ENCODE measurements around the gene LRRC8B. TPM values are rescaled to one million over a fixed set of nuclear protein-coding genes. Genes with fewer than 3 reads are reported as not detected.
"Not testable (repeated sequence)": the region's sequence is repeated elsewhere in the genome, so short reads cannot be mapped to it uniquely, and the experiment has no call there.

The LRRC8B gene
- total RNA-seq, 5 donors from 2014 or later (not counting 1 experiment from before 2014, with no cell fraction given), result 13.3 to 17.6 (median 14.9) TPM

DNA sequence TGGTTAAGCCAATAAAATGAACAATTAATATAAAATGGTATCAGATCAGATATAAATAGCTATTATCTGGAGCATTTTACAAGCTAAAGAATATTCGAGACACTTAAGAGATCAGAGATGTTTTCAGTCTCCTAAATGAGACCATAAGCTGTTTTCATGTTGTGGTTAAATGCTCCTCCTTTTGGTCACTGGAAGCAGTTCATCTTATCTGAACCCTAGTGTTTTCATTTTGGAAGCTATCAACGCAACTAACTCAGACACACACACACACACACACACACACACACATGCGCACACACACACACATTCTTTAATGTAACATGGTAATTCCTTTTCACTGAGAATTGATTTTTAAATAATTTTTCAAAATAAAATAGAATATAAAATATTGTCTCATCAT, 98.3 kb downstream of the LRRC8B start:
- Histone ChIP-seq H3K36me3 (ENCODE audit: control insufficient read depth in 2 of 2, extremely low read depth in 1 of 2, insufficient read depth in 1 of 2, low read length in 1 of 2) (peaks cover 0 to 10% of the 10 kb centered on the region in 2 donors), H3K9me3 (no peaks in the 10 kb centered on the region), H3K27me3 (replicated peaks in 1 of 2; ENCODE audit: control insufficient read depth in 2 of 2, extremely low read depth in 1 of 2, insufficient read depth in 2 of 2, low read length in 1 of 2) (no peaks in the 10 kb centered on the region), H3K27ac (ENCODE audit: low read length) (no peak overlapping the region), H3K4me3 (ENCODE audit: control insufficient read depth in 1 of 2, extremely low read depth in 1 of 2, low read length in 1 of 2) (no peak overlapping the region), H3K4me1 (ENCODE audit: control insufficient read depth in 1 of 2, extremely low read depth in 1 of 2, insufficient read depth in 2 of 2, low read length in 2 of 2) (peaks cover 2 to 7% of the 10 kb centered on the region in 2 experiments)
- peaks cover 57 to 66% (median 66%) of the 10 kb centered on the region in 3 donors for H3K4me1 Mint-ChIP-seq
- ATAC-seq (replicated peaks in 1 of 4) (peak; percentile 54 to 67 (median 64)), DNase-seq (peak in 1 of 35 experiments; percentile 67)
- WGBS (ENCODE audit: insufficient coverage), result no CpG with 5 or more reads among the region's 3 CpGs
- CTCF ChIA-PET, result interaction anchor here (0.5 to 2.9 kb wide), 37 partner anchors 8 to 520 kb away, joined by 3 to 28 read pairs (median 4); partner anchors contain the start of genes LRRC8B (in 1 of the 2) and LRRC8C (in 1 of the 2)
- H3K27ac Mint-ChIP-seq, result peak overlapping the region; percentile 72 to 75
- peaks cover 30% of the 10 kb centered on the region for H3K36me3 Mint-ChIP-seq
- peaks cover 0 to 6% (median 5%) of the 10 kb centered on the region in 3 donors for H3K9me3 Mint-ChIP-seq
- H3K27me3 Mint-ChIP-seq, result no peaks in the 10 kb centered on the region
- POLR2A ChIA-PET, result interaction anchor here (0.6 to 2.4 kb wide), 9 partner anchors 9 to 140 kb away, joined by 3 to 18 read pairs (median 4); no protein-coding TSS in a partner anchor
- H3K4me3 Mint-ChIP-seq, result no peak overlapping the region

DNA sequence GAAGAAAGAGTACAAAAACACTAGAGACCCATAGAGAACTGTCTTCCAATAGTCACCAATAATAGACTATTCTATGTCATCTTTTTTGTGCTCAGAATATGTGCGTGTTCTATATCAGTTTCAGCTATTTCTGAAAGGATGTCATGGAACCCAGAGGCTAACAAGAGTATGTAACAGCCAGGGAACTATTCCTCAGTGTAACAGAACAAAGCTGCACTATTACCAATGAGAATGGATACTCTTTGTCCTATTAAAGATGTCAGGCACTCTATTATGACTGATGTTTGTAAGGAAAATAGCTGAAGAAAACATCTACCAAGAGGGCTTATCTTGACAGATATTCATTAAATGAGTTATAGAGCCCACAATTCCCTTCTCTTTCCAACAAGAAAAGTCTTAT, 99.7 kb downstream of the LRRC8B start:
- no peaks in the 10 kb centered on the region for H3K9me3 ChIP-seq
- ATAC-seq (replicated peaks in 1 of 4) (no peak), DNase-seq (no peak)
- Mint-ChIP-seq H3K27me3 (no peaks in the 10 kb centered on the region), H3K4me1 (peaks cover 60 to 72% (median 71%) of the 10 kb centered on the region in 3 donors), H3K4me3 (no peak overlapping the region), H3K9me3 (no peaks in the 10 kb centered on the region), H3K36me3 (peaks cover 20% of the 10 kb centered on the region), H3K27ac (peak overlapping the region; percentile 13 to 48)
- CTCF ChIA-PET, result interaction anchor here (0.6 to 2.9 kb wide), 9 partner anchors 9 to 296 kb away, joined by 3 to 28 read pairs (median 6); no protein-coding TSS in a partner anchor
- H3K4me3 ChIP-seq (ENCODE audit: control insufficient read depth in 1 of 2, extremely low read depth in 1 of 2, low read length in 1 of 2), result no peak overlapping the region
- peaks cover 0 to 10% of the 10 kb centered on the region in 2 donors for H3K36me3 ChIP-seq (ENCODE audit: control insufficient read depth in 2 of 2, extremely low read depth in 1 of 2, insufficient read depth in 1 of 2, low read length in 1 of 2)
- no peak overlapping the region for H3K27ac ChIP-seq (ENCODE audit: low read length)
- POLR2A ChIA-PET, result interaction anchor here (0.5 to 1.3 kb wide), 4 partner anchors 8 to 750 kb away, joined by 3 to 5 read pairs (median 3); partner anchors contain the start of gene LRRC8C (in 1 of the 2)
- peaks cover 2 to 16% of the 10 kb centered on the region in 2 experiments for H3K4me1 ChIP-seq (ENCODE audit: control insufficient read depth in 1 of 2, extremely low read depth in 1 of 2, insufficient read depth in 2 of 2, low read length in 2 of 2)
- no CpG with 5 or more reads among the region's 1 CpG for WGBS (ENCODE audit: insufficient coverage)
- H3K27me3 ChIP-seq (replicated peaks in 1 of 2; ENCODE audit: control insufficient read depth in 2 of 2, extremely low read depth in 1 of 2, insufficient read depth in 2 of 2, low read length in 1 of 2), result no peaks in the 10 kb centered on the region

DNA sequence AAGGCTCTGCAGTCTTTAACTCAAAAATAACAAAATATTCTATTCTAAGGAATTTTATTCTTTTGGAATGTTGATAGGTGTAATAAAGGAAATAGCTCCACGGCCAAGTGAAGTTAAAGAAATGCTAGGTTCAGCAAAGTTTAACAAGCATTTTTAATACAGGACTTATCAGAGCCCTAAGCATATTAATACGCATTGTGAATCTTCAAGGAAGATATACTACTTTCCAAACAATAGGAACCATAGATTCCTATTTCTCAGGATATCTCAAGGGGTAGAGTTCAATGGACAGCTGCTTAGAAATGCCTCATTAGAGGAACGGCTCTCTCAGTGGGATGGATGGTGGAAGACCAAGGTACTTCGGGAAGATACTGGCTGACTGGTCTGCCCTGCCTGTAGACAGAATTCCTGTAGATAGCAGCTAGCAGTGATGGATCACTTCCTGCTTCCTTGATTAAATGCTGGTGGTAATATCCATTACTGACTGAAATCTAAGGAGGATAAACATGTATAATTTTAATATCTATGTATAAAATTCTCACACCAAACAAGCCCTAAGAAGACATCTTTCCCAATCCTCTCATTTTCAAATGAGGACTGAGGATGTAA, 100.2 kb downstream of the LRRC8B start:
- no peaks in the 10 kb centered on the region for H3K27me3 Mint-ChIP-seq
- H3K27ac ChIP-seq (ENCODE audit: low read length), result no peak overlapping the region
- WGBS (ENCODE audit: insufficient coverage), result 100% methylated on average over 2 of the region's 4 CpGs
- peaks cover 6 to 19% of the 10 kb centered on the region in 2 experiments for H3K4me1 ChIP-seq (ENCODE audit: control insufficient read depth in 1 of 2, extremely low read depth in 1 of 2, insufficient read depth in 2 of 2, low read length in 2 of 2)
- no peaks in the 10 kb centered on the region for H3K9me3 Mint-ChIP-seq
- H3K9me3 ChIP-seq, result no peaks in the 10 kb centered on the region
- ChIA-PET CTCF (interaction anchor here (0.6 to 2.9 kb wide), 11 partner anchors 9 to 295 kb away, joined by 3 to 28 read pairs (median 4); no protein-coding TSS in a partner anchor), POLR2A (interaction anchor here (0.6 to 1.3 kb wide), 4 partner anchors 7 to 183 kb away, joined by 3 read pairs; partner anchors contain the start of gene LRRC8C (in 1 of the 2))
- no peaks in the 10 kb centered on the region for H3K27me3 ChIP-seq (replicated peaks in 1 of 2; ENCODE audit: control insufficient read depth in 2 of 2, extremely low read depth in 1 of 2, insufficient read depth in 2 of 2, low read length in 1 of 2)
- no peak overlapping the region for H3K4me3 ChIP-seq (ENCODE audit: control insufficient read depth in 1 of 2, extremely low read depth in 1 of 2, low read length in 1 of 2)
- no peak overlapping the region for H3K4me3 Mint-ChIP-seq
- peaks cover 20% of the 10 kb centered on the region for H3K36me3 Mint-ChIP-seq
- ATAC-seq (replicated peaks in 1 of 4) (no peak), DNase-seq (no peak)
- peaks cover 0 to 10% of the 10 kb centered on the region in 2 donors for H3K36me3 ChIP-seq (ENCODE audit: control insufficient read depth in 2 of 2, extremely low read depth in 1 of 2, insufficient read depth in 1 of 2, low read length in 1 of 2)
- H3K27ac Mint-ChIP-seq, result peak overlapping the region; percentile 55 to 87
- peaks cover 64 to 75% (median 74%) of the 10 kb centered on the region in 3 donors for H3K4me1 Mint-ChIP-seq

DNA sequence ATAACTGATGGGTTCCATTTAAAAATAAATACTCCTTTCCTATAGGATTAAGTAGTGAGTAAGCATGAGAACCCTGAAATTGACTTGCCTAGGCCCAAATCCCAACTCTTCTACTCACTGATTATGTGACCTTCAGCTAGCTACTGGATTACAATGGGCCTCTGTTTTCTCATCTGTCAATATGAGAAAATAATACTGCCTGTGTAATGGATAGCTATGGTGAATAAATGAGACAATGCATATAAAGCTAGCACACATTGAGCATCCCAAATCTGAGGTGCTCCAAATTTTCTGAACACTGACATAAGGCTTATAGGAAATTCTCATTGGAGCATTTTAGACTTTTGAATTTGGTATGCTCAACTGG, 103.0 kb downstream of the LRRC8B start:
- Mint-ChIP-seq H3K4me1 (peaks cover 73 to 81% (median 80%) of the 10 kb centered on the region in 3 donors), H3K36me3 (peaks cover 11% of the 10 kb centered on the region), H3K27me3 (no peaks in the 10 kb centered on the region), H3K9me3 (no peaks in the 10 kb centered on the region), H3K27ac (peak overlapping the region; percentile 81 to 84), H3K4me3 (no peak overlapping the region)
- Histone ChIP-seq H3K36me3 (ENCODE audit: control insufficient read depth in 2 of 2, extremely low read depth in 1 of 2, insufficient read depth in 1 of 2, low read length in 1 of 2) (peaks cover 3 to 10% of the 10 kb centered on the region in 2 donors), H3K27me3 (replicated peaks in 1 of 2; ENCODE audit: control insufficient read depth in 2 of 2, extremely low read depth in 1 of 2, insufficient read depth in 2 of 2, low read length in 1 of 2) (no peaks in the 10 kb centered on the region), H3K4me3 (ENCODE audit: control insufficient read depth in 1 of 2, extremely low read depth in 1 of 2, low read length in 1 of 2) (no peak overlapping the region), H3K9me3 (no peaks in the 10 kb centered on the region), H3K4me1 (ENCODE audit: control insufficient read depth in 1 of 2, extremely low read depth in 1 of 2, insufficient read depth in 2 of 2, low read length in 2 of 2) (peaks cover 18 to 33% of the 10 kb centered on the region in 2 experiments), H3K27ac (ENCODE audit: low read length) (peak overlapping the region; percentile 63)
- ATAC-seq (replicated peaks in 1 of 4) (no peak), DNase-seq (no peak)
- ChIA-PET CTCF (interaction anchor here (0.5 to 3.0 kb wide), 17 partner anchors 8 to 1891 kb away, joined by 3 to 25 read pairs (median 4); no protein-coding TSS in a partner anchor), POLR2A (interaction anchor here (0.9 to 2.1 kb wide), 5 partner anchors 17 to 20 kb away, joined by 4 to 5 read pairs (median 5); no protein-coding TSS in a partner anchor)

DNA sequence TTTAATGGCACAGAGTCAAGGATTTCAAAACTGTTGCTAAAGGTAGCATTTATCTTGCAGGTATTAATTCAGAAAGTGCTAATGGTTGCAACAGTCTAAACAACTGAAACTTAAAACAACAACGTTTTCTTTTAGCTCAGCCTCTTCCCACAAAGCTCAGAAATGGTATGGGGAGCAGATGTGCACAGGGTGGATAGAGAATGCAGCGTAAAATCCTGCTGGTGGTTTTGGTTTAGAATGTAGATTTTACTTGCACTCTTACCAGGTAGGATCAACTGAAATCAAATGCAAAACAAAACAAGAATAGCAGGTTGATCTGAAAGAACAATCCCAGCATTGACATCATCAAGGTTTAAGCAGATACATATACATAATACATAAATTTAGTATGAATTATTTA, 104.5 kb downstream of the LRRC8B start:
- Histone ChIP-seq H3K27ac (ENCODE audit: low read length) (peak overlapping the region; percentile 32), H3K36me3 (ENCODE audit: control insufficient read depth in 2 of 2, extremely low read depth in 1 of 2, insufficient read depth in 1 of 2, low read length in 1 of 2) (peaks cover 3 to 6% of the 10 kb centered on the region in 2 donors), H3K9me3 (no peaks in the 10 kb centered on the region), H3K4me1 (ENCODE audit: control insufficient read depth in 1 of 2, extremely low read depth in 1 of 2, insufficient read depth in 2 of 2, low read length in 2 of 2) (peaks cover 22 to 33% of the 10 kb centered on the region in 2 experiments), H3K27me3 (replicated peaks in 1 of 2; ENCODE audit: control insufficient read depth in 2 of 2, extremely low read depth in 1 of 2, insufficient read depth in 2 of 2, low read length in 1 of 2) (no peaks in the 10 kb centered on the region), H3K4me3 (ENCODE audit: control insufficient read depth in 1 of 2, extremely low read depth in 1 of 2, low read length in 1 of 2) (no peak overlapping the region)
- no peak for ATAC-seq (replicated peaks in 1 of 4)
- ChIA-PET CTCF (interaction anchor here (0.8 to 4.8 kb wide), 10 partner anchors 9 to 137 kb away, joined by 3 to 45 read pairs (median 8); no protein-coding TSS in a partner anchor), POLR2A (interaction anchor here (0.5 to 1.4 kb wide), 5 partner anchors 10 to 644 kb away, joined by 3 to 6 read pairs (median 3); no protein-coding TSS in a partner anchor)
- peak overlapping the region; percentile 81 to 97 for H3K27ac Mint-ChIP-seq
- DNase-seq, result no peak
- peaks cover 71 to 75% (median 73%) of the 10 kb centered on the region in 3 donors for H3K4me1 Mint-ChIP-seq
- no peaks in the 10 kb centered on the region for H3K9me3 Mint-ChIP-seq
- no peaks in the 10 kb centered on the region for H3K27me3 Mint-ChIP-seq
- peaks cover 11% of the 10 kb centered on the region for H3K36me3 Mint-ChIP-seq
- no CpG with 5 or more reads among the region's 2 CpGs for WGBS (ENCODE audit: insufficient coverage)
- peak overlapping the region in 2 of 3 donors; percentile 28 to 96 for H3K4me3 Mint-ChIP-seq

DNA sequence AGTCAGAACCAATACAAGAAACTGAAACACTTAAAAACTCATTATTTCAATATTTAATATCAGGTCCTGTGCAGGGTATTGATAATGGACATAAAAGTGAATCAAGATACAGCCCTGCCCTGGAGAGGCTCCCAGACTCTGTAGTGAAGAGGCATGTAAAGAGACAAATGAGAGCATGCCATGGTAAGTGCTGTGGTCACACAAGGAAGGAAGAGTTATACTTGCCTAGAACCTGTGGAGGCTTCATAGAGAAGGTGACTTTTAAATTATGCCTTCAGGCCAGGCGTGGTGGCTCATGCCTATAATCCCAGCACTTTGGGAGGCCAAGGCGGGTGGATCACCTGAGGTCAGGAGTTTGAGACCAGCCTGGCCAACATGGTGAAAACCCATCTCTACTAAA, 105.0 kb downstream of the LRRC8B start:
- peak overlapping the region; percentile 81 to 97 for H3K27ac Mint-ChIP-seq
- peak overlapping the region; percentile 7 to 96 (median 45) for H3K4me3 Mint-ChIP-seq
- peaks cover 11% of the 10 kb centered on the region for H3K36me3 Mint-ChIP-seq
- Histone ChIP-seq H3K27ac (ENCODE audit: low read length) (peak overlapping the region; percentile 32), H3K4me1 (ENCODE audit: control insufficient read depth in 1 of 2, extremely low read depth in 1 of 2, insufficient read depth in 2 of 2, low read length in 2 of 2) (peaks cover 22 to 36% of the 10 kb centered on the region in 2 experiments)
- H3K4me3 ChIP-seq (ENCODE audit: control insufficient read depth in 1 of 2, extremely low read depth in 1 of 2, low read length in 1 of 2); H3K9me3 Mint-ChIP-seq; H3K9me3 ChIP-seq; DNase-seq; ATAC-seq (replicated peaks in 1 of 4); H3K27me3 Mint-ChIP-seq; H3K36me3 ChIP-seq (ENCODE audit: control insufficient read depth in 2 of 2, extremely low read depth in 1 of 2, insufficient read depth in 1 of 2, low read length in 1 of 2); H3K27me3 ChIP-seq (replicated peaks in 1 of 2; ENCODE audit: control insufficient read depth in 2 of 2, extremely low read depth in 1 of 2, insufficient read depth in 2 of 2, low read length in 1 of 2): not testable (repeated sequence)
- ChIA-PET POLR2A (interaction anchor here (0.5 to 1.5 kb wide), 5 partner anchors 10 to 133 kb away, joined by 3 to 6 read pairs (median 5); no protein-coding TSS in a partner anchor), CTCF (interaction anchor here (0.8 to 4.8 kb wide), 14 partner anchors 10 to 137 kb away, joined by 3 to 45 read pairs (median 6); partner anchors contain the start of gene LRRC8B (in 1 of the 2))
- no CpG with 5 or more reads among the region's 2 CpGs for WGBS (ENCODE audit: insufficient coverage)
- H3K4me1 Mint-ChIP-seq, result peaks cover 74 to 80% (median 76%) of the 10 kb centered on the region in 3 donors

Data from T-cell (primary cell).